DOHH2 (cell line): ENCODE data around the gene RAPGEF1.

Experiments used
- CTCF ChIP-seq: fragments of 200-600 bp; sonication (generic); IDR thresholded peaks from one replicate; pipeline ENCODE4 v1.5.1; 2014; ENCODE audit warnings: antibody characterized with exemption, mild to moderate bottlenecking, low read depth, low read length; ENCODE audit not compliant: poor library complexity, severe bottlenecking
- EZH2phosphoT487 ChIP-seq: fragments of 200-600 bp; sonication (generic); IDR thresholded peaks from 2 replicates; pipeline ENCODE4 v1.6.1; 2017; ENCODE audit warnings: borderline replicate concordance, mild to moderate bottlenecking, antibody characterized with exemption, low read length, moderate library complexity, mixed read lengths

GRCh38 chr9:131645078-131645776 is 94.6 kb downstream of the RAPGEF1 start:
- TF ChIP-seq CTCF, result no peak
- no peak for TF ChIP-seq EZH2phosphoT487
